T-helper 2 cell treated with Interferon-gamma antibody and Interleukin-4, amounts not matched to agents 100 ng/mL and 5 ng/mL, for 36 hours (primary cell): ENCODE measurements around the gene DGKI. TPM values are rescaled to one million over a fixed set of nuclear protein-coding genes. Genes with fewer than 3 reads are reported as not detected.

Source experiments
- intact Hi-C: fragments of 100-400 bp; cut with micrococcal nuclease; formaldehyde crosslinking; loops from one replicate; pipeline ENCODE4 v1.15.1; 2023
- total RNA-seq: library from RNA; stranded (reverse); gene quantifications from 2 replicates; pipeline ENCODE4 v1.2.3, GENCODE V29; 2022

DGKI gene
- total RNA-seq = 0.32 and 0.34 TPM in 2 replicates

DNA sequence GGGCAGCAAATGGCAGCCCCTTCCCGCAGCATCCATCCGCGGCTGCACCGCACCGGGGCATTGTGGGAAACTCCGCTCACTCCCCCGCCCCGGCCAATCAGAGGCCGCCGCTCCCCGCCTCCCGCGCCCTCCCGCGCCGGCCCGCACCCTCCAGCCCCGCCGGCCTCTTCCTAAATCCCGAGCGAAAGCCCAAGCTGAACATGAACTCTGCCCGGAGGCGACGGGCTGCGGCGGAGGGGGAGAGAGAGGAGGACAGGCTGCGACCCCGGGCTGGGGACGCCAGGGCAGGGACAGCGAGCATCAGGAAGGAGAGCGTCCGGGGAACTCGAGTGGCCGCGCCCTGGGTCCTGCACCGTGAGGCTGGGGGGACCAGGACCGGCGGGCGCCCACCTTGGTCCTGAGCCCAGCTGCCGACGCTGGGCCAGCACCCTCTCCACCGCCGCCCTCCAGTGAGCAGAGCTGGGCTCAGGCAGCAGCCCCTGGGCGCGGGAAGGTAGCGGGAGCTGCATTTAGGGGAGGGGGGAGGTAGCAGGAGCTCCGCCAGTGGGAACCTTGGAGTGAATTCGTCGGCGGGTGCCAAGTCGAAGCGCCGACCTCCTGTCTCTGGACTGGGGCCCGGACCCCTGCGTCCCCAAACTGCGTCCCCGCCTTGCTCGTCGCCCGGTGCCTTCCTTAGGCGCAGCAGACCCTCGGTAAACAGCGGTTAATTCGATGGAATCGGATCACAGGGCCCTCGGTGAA lies at the start of gene DGKI:
Gene DGKI (minus strand): TSS at position 148 of the 741 bp plus-strand sequence.
- intact Hi-C loops = no loop called here

DNA sequence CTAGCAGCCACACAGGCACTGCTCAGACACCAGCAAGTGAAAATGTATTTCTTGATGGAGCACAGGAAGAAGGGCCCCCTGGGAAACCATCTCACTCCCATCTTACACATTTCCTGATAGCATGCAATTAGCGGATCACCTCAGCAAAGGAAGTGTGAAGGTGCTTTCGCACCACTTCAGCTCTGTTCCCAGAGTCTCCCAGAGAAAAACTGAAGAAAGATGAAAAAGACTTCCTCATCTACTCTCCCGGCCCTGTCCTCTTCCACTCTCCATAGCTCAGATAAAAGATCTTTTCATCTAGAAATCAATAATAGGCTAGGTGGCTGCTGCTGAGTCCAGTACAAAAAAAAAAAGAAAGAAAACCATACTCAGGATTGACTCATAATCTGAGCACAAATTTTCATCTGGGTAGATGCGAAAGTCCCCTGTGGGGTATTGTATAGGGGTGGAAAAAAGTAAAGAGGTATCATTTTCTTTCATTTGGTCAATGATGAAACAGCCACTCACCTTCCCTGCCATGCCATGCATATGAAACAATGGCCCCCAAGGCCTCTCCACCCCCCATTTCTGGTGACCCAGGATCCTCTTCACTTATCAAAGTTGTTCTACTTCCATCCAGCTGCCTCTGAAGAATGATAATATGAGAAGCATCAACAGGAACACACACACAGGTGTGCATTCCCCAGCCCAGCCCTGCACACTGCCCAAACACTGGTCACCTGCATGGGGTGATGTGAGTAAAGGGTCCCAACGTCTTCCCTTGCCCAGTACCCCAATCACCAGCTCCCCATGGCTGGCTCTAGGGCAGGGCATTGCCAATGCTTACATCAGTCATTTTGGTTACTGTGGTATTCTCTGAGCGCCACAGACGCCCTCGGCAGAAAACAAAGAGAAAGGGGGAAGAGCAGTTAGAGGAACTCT lies 48.8 kb upstream of the DGKI start:
- intact Hi-C loops = loop anchor here (5.0 kb wide), 1 partner anchor 288 kb away; no protein-coding TSS in a partner anchor

DNA sequence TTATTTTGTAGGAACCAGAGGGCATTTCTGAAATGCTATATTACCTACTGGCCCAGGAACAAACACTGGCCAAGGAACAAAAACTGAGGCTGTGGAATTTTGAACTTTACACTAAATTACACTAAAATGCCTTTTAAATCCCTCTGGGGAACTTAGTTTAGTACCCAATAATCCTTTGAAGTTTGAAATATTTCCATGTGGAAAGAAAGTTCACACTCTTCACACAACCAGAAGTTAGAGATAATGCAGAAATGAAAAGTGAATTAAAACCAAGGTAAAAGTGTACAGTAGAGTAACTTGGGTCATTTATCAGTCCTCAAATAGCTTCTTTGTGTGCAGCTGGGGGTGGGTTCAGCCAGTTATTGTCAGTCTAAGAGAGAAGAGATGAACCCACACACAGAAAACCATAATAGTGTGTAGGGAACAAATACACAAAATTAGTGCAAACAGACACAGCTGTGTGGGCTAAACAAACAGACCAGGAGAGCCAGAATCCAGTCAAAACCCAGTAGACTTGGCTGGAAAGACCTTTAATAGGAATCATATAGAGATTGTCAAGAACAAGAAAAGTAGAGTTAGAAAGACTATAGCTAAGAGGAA lies 46.5 kb upstream of the DGKI start:
- intact Hi-C loops = no loop called here

DNA sequence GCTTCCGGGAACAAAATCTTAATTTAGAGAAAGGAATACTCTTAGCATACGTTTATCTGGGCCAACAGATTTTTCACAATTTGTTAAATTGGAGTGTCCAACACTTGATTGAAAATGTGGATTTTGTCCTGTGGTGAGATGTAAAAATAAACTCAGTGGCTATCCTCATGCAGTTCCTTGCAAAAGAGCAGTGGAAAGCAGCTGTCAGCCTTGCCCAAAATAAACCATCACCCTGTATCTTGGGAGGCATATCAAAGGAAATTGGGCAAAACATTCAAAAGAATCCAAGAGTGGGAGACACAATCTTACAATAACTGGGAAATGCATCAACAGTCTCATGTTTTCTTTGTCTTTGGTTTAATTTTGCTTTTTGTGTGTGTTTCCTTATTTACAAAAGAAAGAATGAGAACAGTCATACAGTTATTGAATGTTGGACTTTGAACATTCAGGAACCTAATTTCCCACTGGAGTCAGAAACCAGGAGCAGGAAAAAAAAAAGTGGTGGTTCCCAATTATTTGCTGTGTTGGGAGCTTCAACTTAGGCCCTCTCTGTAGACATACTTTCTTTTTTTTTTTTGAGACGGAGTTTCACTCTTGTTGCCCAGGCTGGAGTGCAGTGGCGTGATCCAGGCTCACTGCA lies 44.4 kb upstream of the DGKI start:
- intact Hi-C loops = no loop called here

DNA sequence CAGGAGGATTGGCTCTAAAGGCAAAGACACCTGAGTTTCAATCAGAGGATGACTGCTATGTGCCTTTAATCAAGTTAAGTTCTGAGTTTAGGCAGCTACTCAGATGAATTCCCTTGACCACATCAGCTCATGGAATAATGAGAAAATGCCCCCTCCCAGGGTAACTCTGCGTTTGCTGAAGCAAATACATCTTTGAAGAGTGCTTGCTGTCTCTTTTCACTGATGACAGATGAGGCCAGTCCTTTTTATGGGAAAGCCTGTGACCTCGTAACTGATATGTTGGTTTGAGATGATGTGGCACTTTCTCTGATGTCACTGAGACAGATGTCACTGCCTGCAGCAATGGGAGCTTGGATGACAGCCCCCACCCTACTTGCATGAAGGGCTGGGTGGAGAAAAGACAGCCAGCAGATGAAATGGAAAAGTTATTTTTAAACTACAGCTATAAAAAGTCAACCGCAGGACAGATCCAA lies 43.7 kb upstream of the DGKI start:
- intact Hi-C loops = no loop called here

DNA sequence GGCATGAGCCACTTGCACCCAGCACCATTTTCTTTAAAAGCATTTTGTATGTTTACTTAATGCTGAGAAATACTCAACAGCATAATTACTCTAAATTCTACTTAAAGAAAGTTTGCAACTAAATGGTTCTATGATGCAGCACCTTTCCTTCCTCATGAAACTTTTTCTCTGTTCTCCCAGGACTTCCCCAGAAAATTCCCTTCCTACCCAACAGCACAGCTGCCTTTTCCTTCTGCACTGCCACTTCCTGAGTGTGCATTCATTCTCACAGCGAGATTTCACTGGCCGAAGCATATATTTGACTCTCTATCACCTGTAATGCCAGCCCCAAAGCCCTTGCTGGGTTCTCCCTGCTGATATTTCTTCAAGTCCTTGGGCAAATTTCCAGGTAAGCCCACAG lies 41.5 kb upstream of the DGKI start:
- intact Hi-C loops = no loop called here

DNA sequence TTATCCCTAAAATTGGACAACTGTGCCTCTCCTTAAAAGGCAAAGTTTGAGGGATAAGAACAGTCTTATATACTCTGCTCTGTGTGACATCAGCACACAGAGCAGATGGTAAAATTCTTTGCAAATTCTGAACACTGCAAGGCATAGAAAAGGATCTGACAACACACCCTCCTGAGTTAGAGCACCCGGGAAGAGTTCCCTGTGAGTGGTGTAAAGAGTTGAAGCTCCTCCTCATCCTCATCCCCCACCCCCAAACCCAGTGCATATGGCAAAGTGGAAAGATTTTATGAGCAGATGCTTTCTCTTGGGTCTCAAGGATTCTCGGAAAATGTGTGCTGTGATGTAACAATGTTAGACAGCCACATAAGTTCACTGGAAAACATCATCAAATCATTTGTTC lies 40.0 kb upstream of the DGKI start:
- intact Hi-C loops = no loop called here

DNA sequence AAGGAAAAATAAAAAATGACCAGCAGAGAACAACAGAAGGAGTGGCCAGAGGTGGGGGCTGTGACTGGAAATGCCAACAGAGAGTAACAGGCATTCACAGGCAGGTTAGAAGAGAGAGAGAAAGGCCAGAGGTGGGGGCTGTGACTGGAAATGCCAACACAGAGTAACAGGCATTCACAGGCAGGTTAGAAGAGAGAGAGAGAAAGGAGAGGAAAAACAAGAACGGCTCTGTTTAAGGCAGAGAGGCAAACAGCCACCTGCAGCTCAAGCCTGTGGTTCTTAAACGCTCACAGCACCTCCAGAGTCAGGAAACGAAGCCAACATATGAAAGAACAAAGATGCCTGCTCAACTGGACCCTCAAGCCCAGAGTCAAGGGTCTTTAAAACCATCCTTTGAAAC lies 39.5 kb upstream of the DGKI start:
- intact Hi-C loops = no loop called here

DNA sequence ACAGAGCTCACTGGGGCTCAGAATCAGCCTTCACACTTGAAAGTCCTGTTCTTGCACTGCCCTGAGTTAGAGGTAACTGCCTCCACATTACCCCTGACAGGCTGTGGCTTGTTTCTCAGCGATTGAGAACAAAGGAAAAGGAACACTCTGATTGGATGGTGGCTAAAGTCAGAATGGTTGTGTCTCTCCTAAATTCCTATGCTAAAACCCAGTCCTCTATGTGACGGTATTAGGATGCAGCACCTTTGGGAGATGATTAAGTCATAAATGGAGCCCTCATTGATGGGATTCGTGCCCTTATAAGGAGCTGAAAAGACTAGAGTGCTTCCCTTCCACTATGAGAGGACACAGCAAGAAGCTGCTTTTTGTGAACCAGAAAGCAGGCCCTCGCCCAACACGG lies 38.9 kb upstream of the DGKI start:
- intact Hi-C loops = no loop called here

DNA sequence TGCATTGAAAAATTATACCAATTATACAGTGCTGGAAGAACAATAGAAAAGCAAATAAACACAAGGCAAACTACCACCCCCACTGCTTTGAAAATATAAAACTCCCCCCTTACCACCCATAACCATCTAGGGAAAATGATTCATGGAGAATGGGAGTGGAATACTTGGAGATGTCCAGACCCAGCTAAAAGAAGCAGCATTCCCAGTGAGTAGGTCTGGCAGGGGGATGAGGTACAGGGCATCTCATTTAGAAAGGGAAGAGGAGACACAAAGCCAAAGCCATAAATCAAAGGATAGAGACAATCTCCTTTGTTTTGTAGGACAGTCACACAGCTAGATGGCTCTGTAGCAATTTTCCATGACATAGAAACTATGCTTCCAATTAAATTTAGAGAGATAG lies 36.0 kb upstream of the DGKI start:
- intact Hi-C loops = no loop called here

DNA sequence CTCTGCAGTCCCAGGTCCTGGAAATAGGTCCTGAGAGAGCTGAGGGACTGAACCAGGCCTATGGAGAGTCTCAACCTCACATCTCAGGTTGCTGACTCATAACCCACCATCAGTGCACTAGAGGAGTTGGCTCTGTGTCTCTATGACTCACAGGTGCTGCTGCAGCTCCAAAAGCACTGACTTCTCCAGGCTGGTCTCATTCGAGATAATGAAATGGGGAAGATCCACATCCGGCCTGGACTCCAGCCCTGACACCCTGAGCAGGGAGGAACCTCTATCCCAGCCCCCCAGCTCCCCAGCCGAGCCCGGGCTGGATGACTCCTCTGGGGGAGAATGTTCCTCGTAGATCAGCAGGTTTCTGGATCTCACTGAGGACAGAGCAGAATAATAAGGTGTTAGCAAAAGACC lies 35.5 kb upstream of the DGKI start:
- intact Hi-C loops = no loop called here

DNA sequence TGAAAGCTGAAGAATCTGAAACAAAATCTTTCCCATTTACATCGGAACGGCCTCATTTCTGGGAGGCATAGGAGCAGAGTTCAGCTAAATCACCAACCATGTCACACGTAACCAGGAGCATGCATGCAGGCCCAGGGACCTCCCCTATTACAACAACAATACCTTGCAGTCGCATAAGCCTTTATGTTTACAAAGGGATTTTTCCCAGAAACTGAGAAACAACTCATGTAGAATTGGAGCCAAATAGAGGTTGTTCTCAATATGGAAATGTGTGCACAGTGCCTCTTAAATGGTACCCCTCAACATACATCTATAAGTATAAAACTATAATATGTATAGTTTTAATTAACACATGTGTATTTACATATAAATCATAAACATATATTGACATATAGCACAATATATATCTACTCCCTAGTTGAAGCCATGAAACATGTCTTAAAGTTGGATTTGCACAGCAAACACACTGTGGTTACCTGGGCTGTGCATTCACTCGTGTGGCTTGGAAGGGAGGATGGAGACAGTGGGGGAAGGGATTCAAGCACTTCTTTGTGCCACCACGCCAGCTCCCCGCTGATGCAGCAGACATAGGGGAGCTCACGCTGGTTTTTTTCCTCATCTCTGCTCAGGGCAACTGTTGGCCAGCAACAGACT lies 35.0 kb upstream of the DGKI start:
- intact Hi-C loops = no loop called here

DNA sequence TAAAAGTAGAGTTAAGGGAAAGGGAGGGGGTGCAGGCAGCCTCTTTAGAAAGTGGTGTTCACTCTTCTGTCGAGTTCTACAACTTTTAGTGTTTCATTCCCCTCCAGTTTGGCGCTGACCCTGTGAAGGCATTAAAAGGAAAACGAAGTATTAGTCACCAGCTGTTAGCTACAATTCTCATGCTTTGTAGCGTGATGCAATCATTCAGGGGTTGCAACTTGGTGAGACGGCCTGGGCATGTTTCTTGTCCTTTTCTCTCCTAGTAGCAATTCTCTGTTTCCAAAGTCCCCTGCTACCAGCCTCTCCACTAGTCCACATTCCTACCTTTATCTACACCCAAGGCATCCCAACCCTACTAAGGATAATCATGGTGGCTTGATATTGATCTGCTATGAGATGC lies 33.7 kb upstream of the DGKI start:
- intact Hi-C loops = no loop called here

DNA sequence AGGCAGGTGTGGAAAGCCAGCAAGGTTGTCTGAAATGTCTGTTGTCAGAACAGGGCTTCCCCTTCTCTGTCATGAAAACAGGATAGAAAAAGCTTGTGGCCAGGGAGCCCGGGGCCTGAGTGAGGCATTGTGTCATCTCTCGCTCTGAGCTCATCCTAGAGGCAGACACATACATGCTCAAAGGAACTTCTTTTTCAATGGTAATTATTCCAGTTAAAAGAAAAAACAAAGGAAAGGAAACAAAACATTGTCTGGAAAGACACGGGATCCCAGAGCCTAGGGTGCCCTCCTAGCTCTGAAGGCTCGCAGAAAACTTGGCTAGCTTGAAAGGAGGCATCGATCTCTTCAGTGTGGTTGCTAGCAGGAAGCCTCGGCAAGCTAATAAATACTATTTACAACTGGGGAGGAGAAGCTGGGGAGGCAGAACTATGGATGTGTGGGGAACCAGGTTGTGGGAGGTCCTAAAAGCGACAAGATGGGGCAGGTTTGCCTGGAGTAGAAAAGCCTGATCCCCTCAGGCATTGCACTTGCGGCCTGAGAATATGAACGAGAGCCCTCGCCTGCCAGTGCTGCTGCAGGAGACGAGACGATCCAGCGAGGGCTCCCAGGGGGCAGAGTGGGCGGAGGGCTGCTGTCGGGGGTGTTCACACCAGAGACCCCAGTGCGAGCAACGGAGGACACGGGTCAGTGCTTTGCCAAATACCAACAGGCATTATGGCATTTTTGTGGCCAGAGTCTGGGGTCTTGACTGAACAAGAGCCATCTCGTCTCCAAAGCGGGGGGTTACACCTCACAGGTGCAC lies 32.8 kb upstream of the DGKI start:
- intact Hi-C loops = no loop called here

DNA sequence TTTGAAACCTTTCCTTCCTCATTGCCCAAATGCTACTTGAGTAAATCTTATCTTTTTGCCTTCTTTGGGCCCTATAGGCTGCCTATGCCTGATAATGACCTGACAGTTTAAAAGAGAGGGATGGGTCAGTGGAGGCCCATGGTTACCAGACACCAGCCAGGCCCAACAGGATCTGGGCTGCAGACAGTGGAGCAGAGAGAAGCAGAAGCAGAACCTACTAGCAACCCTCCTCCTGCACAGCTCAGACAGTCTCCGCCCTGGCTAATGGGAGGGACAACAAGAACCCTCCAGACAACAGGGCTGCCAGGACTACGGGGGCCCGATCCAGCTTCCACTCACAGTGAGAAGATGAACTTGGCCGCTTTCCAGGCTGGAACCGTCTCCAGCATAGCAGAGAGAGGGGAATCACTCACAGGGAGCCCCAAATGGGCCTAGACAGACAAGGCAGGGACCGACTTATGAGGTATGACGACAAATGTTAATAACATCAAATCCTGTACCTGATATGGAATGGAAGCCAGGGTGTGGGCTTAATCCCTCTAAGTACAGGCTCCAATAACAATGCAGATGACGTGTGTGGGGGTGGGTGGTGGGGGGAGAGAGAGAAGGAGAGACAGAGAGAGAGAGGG lies 31.7 kb upstream of the DGKI start:
- intact Hi-C loops = no loop called here

DNA sequence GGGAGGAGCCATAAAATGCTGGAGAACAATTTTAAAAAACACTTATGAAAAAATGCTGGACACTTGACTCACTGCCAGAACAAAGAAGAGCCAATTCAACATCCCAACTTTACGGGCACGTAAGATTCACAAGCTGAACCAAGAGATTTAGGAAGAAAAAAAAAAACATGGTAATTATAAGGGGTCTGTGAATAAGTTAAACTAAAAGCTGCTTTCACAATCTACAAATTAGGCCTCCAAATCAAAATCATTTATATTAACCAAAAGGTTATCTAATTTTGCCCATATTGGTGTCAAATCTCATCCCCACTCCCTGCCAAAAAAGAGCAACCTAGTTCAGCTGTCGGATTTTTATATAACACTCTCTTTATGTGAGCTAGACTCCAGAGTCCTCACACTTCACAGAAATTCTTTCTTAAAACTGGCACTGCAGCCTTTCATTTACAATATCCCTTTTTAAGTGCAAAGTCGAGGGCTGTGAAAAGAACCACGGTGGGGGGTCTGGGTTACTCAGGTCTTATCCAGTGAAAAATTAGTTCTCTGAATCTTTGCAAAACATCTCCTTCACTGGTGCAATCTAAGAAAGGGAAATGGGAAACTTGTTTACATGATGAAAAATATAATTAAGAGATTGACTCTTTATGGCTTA lies 30.4 kb upstream of the DGKI start:
- intact Hi-C loops = no loop called here

DNA sequence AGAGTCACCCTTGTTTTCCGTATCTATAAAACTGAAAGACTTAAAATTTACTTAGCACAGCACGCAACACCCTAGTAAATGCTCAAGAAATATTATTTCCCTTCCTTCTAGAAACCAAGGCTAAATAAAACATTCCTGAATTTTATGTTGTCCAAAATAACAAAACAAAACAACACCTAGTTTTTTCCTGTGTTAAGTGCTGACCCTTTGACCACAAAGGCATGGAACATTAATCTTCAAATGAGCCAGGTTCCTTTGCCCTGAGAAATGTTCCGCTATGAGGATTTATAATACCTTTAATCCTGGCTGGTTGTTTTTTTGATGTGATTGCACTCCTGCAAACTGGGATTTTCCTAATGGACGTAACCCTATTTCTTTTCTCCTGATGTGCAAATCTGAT lies 29.0 kb upstream of the DGKI start:
- intact Hi-C loops = no loop called here

DNA sequence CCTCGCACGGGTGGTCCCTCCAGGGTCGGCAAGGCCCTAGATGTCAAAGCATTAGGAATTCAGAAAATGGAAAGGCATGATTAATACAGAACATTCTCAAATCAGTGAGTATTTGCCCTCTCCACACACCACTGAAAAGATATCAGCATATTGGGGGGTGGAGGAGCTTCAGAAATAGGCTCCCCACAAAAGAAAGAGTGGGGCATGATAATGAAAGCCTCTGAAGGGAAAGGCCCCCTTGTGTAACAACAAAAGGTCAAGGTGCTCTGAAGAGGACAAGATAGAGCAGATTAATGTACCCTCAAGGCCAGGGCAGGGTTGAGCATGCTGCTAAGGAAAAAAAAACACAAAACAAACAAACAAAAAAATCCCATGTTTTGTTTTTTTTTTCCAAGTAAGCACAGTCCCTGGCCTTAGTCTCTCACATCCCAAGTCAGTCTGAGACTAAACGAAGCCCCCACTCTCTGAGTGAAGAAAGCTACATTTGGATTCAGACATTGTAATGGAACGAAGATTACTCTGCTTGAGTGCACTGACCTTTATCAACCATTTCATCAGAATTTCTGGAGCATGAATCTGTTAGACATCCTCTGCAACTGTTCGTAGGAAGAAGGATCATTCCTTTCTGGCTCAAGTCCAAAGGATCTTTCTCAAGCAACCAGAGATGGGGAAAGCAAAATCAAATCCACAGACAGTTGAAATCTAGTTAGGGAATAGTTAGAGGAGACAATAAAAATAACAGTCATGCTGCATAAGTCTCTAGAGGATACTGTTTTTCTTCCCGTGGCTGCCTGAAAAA lies 27.4 kb upstream of the DGKI start:
- intact Hi-C loops = no loop called here
